HG03095 (cell line): ENCODE results near the gene GP9.
A peak's percentile ranks its signal among the peaks of the same experiment; 100 is the strongest.

ENCODE experiments used
- ATAC-seq: cut with Tn5 transposase; IDR thresholded peaks from one replicate; pipeline ENCODE4 v1.9.1; 2021; ENCODE audit warnings: moderate library complexity; ENCODE audit not compliant: unreplicated experiment

Gene GP9

DNA sequence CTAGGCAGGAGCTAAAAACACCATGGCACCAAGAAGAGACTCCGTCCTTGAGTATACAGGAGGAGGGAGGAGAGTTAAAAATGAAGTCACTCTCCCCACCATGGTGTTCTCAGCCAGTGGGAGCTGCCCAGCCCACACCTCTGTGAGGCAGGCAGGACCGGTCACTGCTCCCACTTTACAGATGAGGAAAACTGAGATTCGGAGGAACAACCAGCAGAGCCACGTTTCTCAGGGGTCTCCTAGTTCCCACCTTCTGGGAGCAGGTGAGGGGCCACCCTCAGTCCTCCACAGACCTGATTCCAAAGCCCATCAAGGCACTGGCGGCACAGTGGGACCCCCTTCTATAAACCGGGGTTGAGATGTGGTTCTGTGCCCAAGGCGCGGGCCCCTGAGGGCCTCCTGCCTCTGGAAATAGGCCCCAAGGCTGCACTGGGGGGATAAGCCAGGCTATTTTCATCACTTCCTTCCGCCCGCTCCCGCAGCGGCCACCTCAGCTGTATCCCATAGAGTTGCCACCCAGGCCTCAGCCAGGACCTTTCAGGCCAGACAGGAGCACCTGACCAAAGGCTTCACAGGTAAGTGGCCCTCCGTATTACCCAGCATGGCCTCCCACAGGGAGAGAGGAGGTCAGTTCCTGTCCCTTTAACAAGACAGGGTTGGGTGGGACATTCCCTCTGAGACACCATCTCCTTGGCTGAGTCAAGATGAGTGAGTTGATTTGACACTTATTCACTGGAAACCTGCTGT is at the start of gene GP9:
GP9 (plus strand) TSS at position 504 of the 747 bp plus-strand sequence. CDS start 961 bp downstream, outside the sequence.
- ATAC-seq: no peak

DNA sequence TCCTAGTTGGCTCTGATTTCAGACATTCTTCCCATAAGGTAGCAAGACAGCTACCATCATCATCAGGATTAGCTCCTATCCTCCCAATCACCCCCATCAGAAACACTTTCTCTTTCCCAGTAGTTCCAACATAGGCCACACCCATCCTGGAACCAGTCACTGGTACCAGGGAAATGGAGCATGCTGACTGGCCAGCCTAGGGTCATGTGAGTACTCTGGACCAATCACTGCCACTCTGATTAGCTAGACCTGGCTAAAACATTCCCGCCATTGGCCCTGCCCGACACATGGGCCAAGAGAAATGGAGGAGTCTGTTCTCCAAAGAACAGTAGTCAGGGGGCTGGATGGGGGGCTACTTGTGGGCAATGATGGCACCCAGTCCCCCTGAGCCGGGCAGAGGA is 47.1 kb upstream of the GP9 start:
- ATAC-seq: no peak

DNA sequence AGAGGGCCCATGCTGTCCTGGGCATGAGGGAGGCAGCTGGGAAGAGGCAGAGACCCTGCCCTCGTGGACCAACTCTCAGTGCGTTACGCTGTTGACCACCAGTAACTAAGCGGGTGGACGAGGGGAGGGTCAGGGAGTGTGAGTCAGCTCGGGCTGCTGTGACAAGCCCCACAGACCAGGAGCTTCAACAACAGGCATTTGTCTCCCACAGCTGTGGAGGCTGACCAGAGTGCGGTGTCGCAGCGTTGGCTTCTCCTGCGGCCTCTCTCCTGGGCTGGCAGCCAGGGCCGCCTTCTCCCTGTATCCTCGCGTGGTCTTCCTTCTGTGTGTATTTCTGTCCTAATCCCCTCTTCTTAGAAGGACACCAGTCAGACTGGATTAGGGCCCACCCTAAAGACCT is 46.4 kb upstream of the GP9 start:
- no peak for ATAC-seq

DNA sequence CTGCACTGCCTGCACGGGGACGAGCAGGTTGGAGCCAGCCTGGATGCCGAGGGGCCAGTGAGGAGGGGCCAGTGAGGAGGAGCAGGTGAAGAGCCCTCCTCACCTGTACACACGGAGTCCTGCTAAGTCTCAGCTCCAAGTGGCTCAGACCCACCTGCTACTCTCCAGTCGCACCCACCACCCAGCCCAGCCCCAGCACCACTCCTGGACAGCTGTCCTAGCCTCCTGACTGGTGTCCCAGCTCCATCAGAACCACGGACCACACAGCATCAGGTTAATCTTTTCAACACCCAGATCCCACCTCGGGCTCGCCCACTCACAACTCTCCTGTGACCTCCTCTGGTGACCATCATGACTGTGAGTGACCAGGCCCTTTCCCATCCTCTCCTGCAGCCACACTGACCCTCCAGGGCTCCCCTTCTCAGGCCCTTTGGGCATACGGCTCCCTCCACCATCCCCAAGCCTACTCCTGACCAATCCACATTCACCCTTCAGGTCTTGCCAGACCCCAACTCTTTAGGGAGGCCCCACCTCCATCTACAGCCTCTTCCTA is 45.7 kb upstream of the GP9 start:
- no peak for ATAC-seq

DNA sequence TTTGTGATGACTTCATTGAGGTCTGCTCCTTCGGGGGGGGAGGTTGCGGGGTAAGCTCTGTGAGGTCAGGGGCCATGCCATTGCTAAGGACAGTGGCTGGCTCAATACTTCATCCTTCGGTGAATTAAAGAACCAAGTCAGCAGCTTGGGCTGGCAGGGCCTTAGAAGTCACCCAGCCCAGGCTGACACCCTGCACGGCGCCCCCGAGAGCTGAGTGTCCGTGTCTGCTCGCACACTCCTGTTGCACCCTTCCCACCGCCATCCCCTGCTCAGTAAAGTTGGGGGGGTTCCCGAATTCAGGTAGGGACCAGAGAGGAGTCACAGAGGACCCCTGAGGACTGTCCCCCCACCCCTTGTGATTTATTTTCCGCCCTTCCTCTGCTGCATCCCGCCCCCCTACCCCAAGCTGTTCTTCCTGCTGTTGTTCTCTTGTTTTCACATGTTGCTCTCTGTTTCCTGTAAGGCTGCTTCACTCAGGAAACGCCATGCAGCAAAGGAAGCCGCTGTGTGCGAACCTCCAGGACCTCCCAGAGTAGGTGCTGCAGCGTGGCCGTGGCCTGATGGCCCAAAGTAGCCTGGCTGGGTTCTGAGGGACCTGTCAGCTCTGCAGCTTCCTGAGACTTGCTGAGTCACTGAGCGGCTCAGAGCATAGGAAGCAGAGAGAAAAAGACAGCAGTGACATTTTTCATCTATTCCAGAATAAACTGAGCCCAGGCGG is 45.0 kb upstream of the GP9 start:
- ATAC-seq: no peak

DNA sequence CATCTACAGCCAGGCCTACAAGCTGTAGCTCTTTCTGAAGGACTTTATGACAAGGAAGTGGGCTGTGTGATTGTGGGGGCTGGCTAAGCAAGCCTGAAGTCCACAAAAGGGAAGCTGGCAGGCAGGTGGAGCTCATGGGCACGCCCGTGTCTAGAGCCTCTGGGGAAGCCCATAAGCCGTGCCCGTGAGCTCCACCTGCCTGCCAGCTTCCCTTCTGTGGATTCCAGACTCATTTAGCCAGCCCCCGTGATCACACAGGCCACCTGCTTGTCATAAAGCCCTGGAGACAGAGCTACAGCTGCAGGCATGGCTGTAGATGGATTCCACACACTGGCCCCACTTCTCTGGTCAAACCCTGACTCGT is 44.2 kb upstream of the GP9 start:
- ATAC-seq: no peak

DNA sequence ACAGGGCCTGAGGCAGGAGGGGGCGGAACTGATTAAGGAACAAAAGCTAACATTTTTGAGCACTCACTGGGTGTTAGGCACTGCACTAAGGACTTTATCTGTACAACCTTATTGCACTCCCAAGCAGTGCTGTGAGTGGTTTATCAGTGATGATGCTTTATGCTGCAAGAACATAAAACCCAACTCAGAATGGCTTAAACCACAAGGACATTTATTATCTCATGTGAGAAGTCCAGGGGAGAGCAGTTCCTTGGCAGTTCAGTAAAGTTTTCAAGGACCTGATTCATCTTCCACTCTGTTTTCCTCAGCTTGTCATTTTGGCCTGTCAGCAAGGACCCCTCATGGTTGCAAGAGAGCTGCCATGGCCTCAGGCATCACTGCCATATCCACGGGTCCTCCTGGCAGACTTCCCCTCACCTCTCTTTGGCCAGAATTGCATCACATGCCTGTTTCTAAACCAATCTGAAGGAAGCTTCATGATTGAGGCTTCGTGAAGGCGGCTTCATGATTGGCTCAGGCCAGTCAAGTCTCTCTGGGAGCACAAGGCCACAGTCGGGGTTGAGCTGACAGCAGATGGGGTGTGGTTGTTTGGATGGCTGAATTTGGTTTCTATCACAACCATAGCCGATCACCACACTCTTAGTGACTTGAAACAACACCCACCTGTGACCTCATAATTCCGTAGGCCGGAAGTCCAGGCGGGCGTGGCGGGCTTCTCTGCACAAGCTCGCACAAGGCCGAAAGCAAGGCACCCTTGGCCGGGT is 43.7 kb upstream of the GP9 start:
- ATAC-seq: peak; percentile 46

DNA sequence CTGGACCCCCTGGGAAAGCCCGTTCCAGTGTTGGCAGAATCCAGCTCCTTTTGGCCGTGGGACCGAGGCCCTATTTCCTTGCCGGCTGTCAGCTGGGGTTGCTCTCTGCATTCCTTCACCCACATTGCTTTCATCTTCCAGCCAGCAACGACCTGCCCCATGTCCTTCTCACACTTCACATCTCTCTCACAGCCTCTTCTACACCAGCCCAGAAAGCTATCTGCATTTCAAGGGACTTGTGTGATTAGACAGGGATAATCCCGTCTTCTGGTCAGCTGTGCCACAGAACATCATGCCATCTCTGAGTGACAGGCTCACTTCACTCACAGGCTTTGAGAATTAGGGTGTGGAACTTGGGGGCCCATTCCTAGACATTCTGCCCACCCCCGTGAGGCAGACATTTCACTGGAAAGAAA is 43.1 kb upstream of the GP9 start:
- ATAC-seq: no peak

DNA sequence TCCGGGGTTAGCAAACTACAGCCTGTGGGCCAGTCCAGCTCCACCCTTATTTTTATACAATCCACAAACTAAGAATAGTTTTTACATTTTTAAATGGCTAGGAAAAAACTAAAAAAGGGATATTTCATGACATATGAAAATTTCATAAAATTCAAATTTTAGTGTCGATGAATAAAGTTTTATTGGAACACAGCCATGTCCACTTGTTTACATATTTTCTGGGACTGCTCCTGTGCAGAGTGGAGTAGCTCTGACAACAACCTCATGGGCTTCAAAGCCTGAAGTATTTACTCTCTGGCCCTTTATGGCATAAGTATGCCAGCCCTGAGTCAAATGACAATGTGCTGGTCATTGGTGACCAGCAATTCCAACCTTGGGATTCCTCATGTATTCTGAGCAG is 42.3 kb upstream of the GP9 start:
- ATAC-seq: no peak

DNA sequence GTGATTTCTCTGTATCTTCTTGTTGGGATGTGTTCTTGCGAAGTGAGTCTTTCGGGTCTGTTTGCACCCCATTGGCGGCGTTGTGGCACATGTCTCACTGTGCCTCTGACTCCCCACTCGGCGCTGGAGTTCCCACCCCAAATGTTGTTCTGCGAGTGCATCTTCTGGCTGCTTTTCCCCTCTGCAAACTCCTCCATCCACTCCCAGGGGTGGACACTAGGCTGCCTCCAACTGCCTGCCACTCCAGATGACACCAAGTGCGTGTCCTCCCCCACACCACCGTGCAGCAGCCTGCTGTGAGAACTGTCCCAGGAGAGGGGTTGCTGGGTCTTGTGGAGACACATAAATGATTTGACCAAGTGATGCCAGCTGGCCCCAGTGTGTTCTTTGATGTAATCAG is 41.8 kb upstream of the GP9 start:
- no peak for ATAC-seq

DNA sequence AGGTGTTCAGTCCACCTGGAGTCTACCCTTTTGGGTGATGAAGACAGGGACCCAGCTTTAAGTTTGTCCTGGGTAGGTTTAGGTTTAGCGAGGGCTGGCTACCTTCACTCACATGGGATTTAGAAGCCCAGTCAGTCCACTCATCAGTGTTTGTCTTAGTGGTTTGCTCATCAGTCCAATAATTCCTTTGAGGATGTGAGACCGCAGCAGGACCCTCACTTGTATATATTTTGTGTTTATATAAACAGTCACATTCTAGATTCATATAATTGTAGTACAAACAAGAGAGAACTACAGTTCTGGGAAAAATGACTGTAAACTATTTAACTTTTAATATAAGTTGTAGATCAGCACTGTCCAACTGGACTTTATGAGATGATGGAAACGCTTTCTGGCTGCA is 41.3 kb upstream of the GP9 start:
- ATAC-seq: no peak

DNA sequence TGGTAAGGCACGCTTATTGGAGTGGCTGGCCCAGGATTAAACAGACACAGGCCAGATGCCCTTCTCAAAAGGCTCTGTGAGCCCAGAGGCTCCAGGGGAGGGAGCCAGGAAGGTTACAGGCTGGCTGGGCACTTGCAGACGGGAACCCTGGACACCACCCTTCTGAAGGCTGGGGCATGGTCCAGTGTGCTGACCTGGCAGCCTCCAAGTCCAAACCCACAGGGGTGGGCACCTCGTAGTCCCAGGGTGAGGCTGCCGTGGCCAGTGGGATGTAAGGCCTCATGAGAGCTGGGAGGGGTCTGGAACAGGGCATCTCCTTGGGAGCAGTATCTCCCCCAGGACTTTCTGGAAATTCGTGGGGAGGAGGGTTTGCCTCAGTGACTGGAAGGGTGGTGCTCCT is 39.9 kb upstream of the GP9 start:
- no peak for ATAC-seq

DNA sequence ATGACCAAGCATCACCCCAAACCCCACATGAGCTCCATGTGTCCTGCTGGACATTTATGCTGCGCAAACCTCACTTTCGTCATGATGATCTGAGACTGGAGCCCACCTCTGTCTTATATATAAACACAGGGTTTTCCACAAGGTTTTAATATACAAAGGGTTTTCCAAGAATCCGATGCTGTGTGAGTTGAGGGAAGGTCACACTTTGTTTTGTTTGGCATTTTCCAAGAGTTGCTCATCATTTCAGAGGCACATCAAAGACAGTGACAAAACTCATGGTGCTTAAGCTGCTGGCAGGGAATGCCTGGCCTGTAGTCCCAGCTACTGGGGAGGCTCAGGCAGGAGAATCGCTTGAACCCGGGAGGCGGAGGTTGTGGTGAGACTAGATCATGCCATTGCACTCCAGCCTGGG is 39.4 kb upstream of the GP9 start:
- ATAC-seq: no peak

DNA sequence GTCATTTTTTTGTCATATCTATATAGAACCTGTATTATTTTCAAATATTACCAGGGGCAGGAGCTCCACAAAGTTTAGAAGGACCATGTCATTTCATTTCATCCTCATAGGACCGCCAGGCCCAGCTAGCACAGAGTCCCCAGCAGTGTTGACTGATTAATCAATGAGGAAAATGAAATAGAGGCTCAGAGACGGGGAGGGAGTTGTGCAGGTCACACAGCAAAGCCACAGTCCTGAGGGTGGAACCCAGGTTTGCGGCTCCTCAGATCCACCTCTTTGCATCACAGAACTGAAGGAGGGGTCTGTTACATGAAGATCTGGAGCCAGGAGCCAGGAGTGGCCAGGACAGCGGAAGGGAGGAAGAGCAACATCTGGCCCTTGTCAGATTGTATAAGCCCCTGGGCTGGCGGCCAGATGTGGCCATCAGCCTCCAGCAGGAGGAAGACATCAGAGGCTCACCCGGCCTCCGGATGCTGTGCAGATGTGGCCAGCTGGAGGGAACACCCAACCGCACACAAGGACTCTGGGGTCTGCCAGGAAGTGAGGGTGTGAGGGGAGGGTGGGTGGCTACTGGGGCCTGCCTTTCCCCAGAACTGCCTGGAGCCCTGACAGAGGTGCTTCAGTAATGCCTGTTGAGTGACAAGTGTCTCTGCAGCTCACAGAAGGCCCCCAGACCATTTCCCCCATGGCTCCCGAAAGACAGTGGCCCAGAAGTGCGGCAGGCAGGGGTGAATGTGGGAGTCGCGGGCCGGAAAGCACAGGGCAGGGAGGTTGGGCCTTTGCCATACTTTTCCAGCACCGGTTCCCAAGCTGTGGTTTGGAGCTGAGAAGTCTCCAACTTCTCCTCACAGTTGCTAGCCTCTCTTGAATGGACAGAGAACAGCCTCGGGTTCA is 38.2 kb upstream of the GP9 start:
- ATAC-seq: no peak

DNA sequence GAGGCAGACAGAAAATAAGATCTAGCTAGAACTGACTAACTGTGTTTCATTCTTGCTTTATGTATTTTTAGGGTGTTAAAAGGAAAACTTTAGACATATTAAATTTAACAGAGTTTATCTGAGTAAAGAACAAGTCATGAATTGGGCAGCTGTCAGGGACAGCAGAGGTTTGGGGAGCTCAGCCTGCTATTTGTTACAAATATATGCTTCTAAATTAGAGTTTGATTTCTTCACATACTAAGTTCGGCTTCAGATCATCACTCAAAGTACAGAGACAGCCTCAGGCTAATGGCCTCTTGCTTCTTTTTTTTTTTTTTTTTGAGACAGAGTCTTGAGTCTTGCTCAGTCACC is 37.6 kb upstream of the GP9 start:
- ATAC-seq: no peak

DNA sequence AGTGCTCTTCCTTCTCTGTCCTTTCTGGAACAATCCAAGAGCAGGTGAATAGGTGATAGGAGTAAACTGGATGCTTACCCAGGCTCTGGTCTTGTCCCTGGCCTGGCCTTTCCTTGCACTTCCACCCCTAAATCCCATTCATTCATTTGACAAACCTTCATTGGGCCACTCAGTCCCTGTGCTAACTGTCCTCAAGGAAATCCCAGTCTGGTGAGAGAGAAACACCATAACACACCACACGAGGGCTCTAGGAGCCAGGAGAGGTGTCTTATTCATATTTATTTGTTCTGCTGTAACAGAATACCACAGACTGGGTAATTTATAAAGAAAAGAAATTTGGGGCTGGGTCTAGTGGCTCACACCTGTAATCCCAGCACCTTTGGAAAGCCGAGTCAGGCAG is 36.7 kb upstream of the GP9 start:
- ATAC-seq: no peak

DNA sequence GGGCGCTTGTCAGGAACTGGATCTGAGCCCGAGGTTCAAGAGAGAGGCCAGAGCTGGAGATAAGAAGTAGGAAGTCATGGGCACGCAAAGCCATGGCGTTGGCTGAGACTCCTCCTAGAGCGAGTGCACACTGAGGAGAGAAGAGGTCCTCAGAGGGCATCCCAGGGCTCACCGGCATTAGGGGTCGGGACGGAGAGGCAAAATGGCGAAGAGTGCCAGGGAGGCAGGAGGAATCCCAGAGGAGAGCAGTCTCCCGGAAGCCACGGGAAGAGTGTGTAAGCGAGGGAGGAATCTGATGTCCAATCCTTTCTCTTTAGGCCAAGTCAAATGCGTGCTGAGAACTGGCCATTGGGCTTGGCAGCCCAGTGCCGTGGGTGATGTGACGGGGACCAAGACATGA is 35.5 kb upstream of the GP9 start:
- ATAC-seq: no peak

DNA sequence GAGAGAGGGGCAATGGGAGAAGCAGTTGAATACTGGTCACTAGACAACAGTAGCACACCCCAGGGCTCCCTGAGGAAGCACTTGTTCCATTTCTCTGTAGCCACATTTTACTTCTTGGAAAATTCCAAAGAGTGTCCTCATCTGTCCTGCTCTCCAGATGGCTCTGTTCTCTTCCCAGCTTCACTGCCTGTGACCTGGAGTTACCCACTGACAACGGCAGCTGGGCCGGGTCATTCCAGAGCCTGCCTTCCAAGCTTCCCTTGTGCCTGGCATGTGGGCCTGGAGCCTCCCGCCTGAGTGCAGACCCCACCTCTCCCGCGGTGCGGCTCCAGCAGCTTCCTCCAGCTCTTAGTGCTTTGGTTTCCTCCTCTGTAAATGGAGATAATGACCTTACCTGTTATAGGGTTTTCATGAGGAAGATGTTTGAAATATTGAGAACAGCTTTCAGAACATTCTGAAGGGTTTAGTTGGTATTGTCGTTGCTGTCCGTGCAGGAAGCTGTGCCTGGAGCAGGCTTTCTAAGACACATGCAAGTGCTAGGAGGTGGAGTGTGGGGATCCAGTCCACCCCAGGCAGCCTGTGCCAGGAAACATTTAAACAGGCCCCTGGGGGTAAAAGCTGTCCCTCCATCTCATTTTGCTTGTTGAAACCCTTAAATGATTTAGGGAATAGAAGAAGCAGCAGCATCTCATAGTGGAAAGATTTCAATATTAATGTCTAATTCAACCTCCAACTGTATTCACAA is 34.7 kb upstream of the GP9 start:
- ATAC-seq: no peak

DNA sequence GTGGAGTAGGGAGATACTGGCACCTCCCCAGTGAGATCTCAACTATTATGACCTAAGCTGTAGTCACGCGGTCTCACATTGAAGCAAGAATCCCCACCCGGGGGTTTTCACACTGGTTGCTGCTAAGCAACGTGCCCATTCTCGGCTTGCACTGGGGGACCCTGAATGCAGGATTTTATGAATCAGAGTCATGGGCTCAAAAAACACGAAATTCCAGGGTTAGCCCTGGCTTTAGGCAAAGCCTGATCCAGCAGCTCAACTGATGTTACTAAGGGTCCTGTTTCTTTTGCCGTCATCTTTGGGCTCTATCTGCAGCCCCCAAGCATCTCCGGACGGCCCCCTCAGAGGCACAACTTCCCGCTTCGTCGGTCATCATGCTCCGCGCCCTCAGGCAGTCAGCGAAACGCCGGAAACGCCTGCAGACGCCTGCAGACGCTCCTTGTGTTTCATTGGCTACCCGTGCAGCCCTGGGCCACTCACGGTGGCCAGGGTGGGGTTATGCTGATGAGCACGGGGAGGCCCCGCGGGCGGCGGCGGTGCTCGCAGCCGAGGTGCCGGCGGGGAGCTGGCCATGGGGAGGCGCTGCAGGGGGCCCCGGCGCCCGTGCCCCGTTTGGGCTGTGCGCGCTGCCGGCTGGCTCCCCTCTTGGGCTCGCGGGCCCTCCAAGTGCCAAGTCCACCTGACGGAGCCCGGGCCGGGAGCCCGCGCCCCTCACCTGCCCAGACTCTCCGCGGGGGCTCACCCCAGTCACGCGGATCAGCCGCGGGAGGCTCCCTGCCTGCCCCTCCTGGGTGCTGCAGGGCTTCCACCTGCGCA is 33.6 kb upstream of the GP9 start:
- peak; percentile 99 for ATAC-seq
